ENCODE results near the gene PRRG1.
"Not testable (repeated sequence)": the region's sequence is repeated elsewhere in the genome, so short reads cannot be mapped to it uniquely, and the experiment has no call there.

Gene PRRG1

GRCh38 chrX:37378830-37379229, 29.7 kb downstream of the PRRG1 start:
- DNase-seq = no peak

- no peak for DNase-seq
These were observed 31.1 kb downstream of the PRRG1 start for GRCh38 chrX:37380256-37380655.

GRCh38 chrX:37380924-37381323, 31.8 kb downstream of the PRRG1 start:
- DNase-seq = no peak

GRCh38 chrX:37383313-37383712, 34.1 kb downstream of the PRRG1 start:
- no peak for DNase-seq

- no peak for DNase-seq
These were observed 39.2 kb downstream of the PRRG1 start for GRCh38 chrX:37388413-37388812.

- no peak for DNase-seq
These were observed 56.8 kb downstream of the PRRG1 start for GRCh38 chrX:37405956-37406355.

- DNase-seq = no peak
These were observed 58.6 kb downstream of the PRRG1 start for GRCh38 chrX:37407736-37408135.

- no peak for DNase-seq
These were observed 60.1 kb downstream of the PRRG1 start for GRCh38 chrX:37409278-37409677.

- DNase-seq = no peak
These were observed 71.0 kb downstream of the PRRG1 start for GRCh38 chrX:37420185-37420584.

GRCh38 chrX:37420756-37421155, 71.6 kb downstream of the PRRG1 start:
- no peak for DNase-seq

- no peak for DNase-seq
These were observed 74.9 kb downstream of the PRRG1 start for GRCh38 chrX:37424000-37424429.

- no peak for DNase-seq
These were observed 76.2 kb downstream of the PRRG1 start for GRCh38 chrX:37425370-37425769.

- DNase-seq = not testable (repeated sequence)
These were observed 79.8 kb downstream of the PRRG1 start for GRCh38 chrX:37428962-37429361.

GRCh38 chrX:37434362-37434761, 85.2 kb downstream of the PRRG1 start:
- DNase-seq = no peak

GRCh38 chrX:37437160-37437559, 88.0 kb downstream of the PRRG1 start:
- no peak for DNase-seq

GRCh38 chrX:37441377-37441776, 92.2 kb downstream of the PRRG1 start:
- DNase-seq = no peak

- no peak for DNase-seq
These were observed 96.0 kb downstream of the PRRG1 start for GRCh38 chrX:37445182-37445581.

GRCh38 chrX:37453821-37454220, 104.7 kb downstream of the PRRG1 start:
- no peak for DNase-seq

- no peak for DNase-seq
These were observed 105.5 kb downstream of the PRRG1 start for GRCh38 chrX:37454537-37455285.

GRCh38 chrX:37455381-37455780, 106.2 kb downstream of the PRRG1 start:
- DNase-seq = no peak

- DNase-seq = not testable (repeated sequence)
These were observed 111.1 kb downstream of the PRRG1 start for GRCh38 chrX:37460285-37460684.

GRCh38 chrX:37462346-37462745, 113.2 kb downstream of the PRRG1 start:
- no peak for DNase-seq

GRCh38 chrX:37468124-37468739, 119.1 kb downstream of the PRRG1 start:
- no peak for DNase-seq

- DNase-seq = no peak
These were observed 121.5 kb downstream of the PRRG1 start for GRCh38 chrX:37470711-37471110.

GRCh38 chrX:37472836-37473235, 123.7 kb downstream of the PRRG1 start:
- no peak for DNase-seq

Measured in NCI-H774 (cell line).